Measurements from ENCODE around the gene ITGA3. TPM values are rescaled to one million over a fixed set of nuclear protein-coding genes. Genes with fewer than 3 reads are reported as not detected.

ITGA3 gene
- polyA plus RNA-seq, 1 of the 3 experiments (the other 2 are of a cell fraction), result 766 TPM

- no peak overlapping the region for H2AFZ ChIP-seq (ENCODE audit: low read depth)
- H3K9me3 ChIP-seq, result no peaks in the 10 kb centered on the region
- H3K9ac ChIP-seq, result no peak overlapping the region
- H4K20me1 ChIP-seq (ENCODE audit: insufficient read depth), result peaks cover 77% of the 10 kb centered on the region
- 95% methylated on average over 11 of the region's 11 CpGs for WGBS (ENCODE audit: low lambda C conversion rate)
- no peaks in the 10 kb centered on the region for H3K9me2 ChIP-seq
- no peak for DNase-seq
- POLR2A ChIA-PET, result no interaction called here
- no peak overlapping the region for H3K4me3 ChIP-seq (ENCODE audit: low read depth in 2 of 2, low read length in 1 of 2)
- no peaks in the 10 kb centered on the region for H3K27me3 ChIP-seq (ENCODE audit: insufficient read depth)
- peak overlapping the region in 1 of 2 experiments; percentile 50; a peak in 1 of 4 replicates for H3K27ac ChIP-seq (ENCODE audit: low read depth in 2 of 2, low read length in 1 of 2)
- no peak overlapping the region for H3K4me2 ChIP-seq
- H3K4me1 ChIP-seq (ENCODE audit: control insufficient read depth in 1 of 2, insufficient read depth in 2 of 2, low read depth in 1 of 2, low read length in 1 of 2), result no peaks in the 10 kb centered on the region
- TF ChIP-seq NFIC (IDR thresholded peaks at IDR 0.05; ENCODE audit: borderline replicate concordance) (no peak), EP300 (IDR thresholded peaks at IDR 0.05; ENCODE audit: borderline replicate concordance in 1 of 2, low read depth in 1 of 2, low read length in 1 of 2) (no peak), MEF2A (IDR thresholded peaks at IDR 0.05; ENCODE audit: borderline replicate concordance, low read depth) (no peak), GABPA (IDR thresholded peaks at IDR 0.05; ENCODE audit: low read depth) (no peak), TCF12 (IDR thresholded peaks at IDR 0.05) (no peak), FOXM1 (IDR thresholded peaks at IDR 0.05; ENCODE audit: low read depth) (no peak), ELF1 (IDR thresholded peaks at IDR 0.05) (no peak), USF1 (IDR thresholded peaks at IDR 0.05; ENCODE audit: borderline replicate concordance, low read depth) (no peak), YY1 (IDR thresholded peaks at IDR 0.05; ENCODE audit: low read depth) (no peak), MXI1 (IDR thresholded peaks at IDR 0.05; ENCODE audit: low read depth, low read length) (no peak), IRF3 (IDR thresholded peaks at IDR 0.05; ENCODE audit: low read depth, low read length) (no peak), RXRA (IDR thresholded peaks at IDR 0.05; ENCODE audit: borderline replicate concordance, low read depth) (no peak), NRF1 (IDR thresholded peaks at IDR 0.05; ENCODE audit: low read depth, low read length) (no peak), ZBTB33 (IDR thresholded peaks at IDR 0.05; ENCODE audit: borderline replicate concordance, low read depth) (no peak), TEAD4 (IDR thresholded peaks at IDR 0.05; ENCODE audit: borderline replicate concordance, insufficient read depth) (no peak), MAX (IDR thresholded peaks at IDR 0.05; ENCODE audit: low read depth) (no peak), RCOR1 (IDR thresholded peaks at IDR 0.05; ENCODE audit: low read length) (no peak), SMC3 (IDR thresholded peaks at IDR 0.05; ENCODE audit: low read depth, low read length) (no peak)
- TF ChIP-seq, protein P1, sequence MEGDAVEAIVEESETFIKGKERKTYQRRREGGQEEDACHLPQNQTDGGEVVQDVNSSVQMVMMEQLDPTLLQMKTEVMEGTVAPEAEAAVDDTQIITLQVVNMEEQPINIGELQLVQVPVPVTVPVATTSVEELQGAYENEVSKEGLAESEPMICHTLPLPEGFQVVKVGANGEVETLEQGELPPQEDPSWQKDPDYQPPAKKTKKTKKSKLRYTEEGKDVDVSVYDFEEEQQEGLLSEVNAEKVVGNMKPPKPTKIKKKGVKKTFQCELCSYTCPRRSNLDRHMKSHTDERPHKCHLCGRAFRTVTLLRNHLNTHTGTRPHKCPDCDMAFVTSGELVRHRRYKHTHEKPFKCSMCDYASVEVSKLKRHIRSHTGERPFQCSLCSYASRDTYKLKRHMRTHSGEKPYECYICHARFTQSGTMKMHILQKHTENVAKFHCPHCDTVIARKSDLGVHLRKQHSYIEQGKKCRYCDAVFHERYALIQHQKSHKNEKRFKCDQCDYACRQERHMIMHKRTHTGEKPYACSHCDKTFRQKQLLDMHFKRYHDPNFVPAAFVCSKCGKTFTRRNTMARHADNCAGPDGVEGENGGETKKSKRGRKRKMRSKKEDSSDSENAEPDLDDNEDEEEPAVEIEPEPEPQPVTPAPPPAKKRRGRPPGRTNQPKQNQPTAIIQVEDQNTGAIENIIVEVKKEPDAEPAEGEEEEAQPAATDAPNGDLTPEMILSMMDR (IDR thresholded peaks at IDR 0.05), result no peak
- TF ChIP-seq, protein P2, sequence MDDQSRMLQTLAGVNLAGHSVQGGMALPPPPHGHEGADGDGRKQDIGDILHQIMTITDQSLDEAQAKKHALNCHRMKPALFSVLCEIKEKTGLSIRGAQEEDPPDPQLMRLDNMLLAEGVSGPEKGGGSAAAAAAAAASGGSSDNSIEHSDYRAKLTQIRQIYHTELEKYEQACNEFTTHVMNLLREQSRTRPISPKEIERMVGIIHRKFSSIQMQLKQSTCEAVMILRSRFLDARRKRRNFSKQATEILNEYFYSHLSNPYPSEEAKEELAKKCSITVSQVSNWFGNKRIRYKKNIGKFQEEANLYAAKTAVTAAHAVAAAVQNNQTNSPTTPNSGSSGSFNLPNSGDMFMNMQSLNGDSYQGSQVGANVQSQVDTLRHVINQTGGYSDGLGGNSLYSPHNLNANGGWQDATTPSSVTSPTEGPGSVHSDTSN (IDR thresholded peaks at IDR 0.05), result no peak
- H3K79me2 ChIP-seq (ENCODE audit: insufficient read depth), result peaks cover 58% of the 10 kb centered on the region
- peaks cover 100% of the 10 kb centered on the region for H3F3A ChIP-seq (replicated peaks; ENCODE audit: insufficient read depth)
- H3K36me3 ChIP-seq (replicated peaks in 1 of 2; ENCODE audit: control insufficient read depth in 1 of 2, insufficient read depth in 2 of 2, low read length in 1 of 2), result peaks cover 78 to 97% of the 10 kb centered on the region in 2 experiments
- CTCF ChIA-PET, result interaction anchor here (0.7 to 3.3 kb wide), 9 partner anchors 10 to 82 kb away, joined by 3 to 26 read pairs (median 5); partner anchors contain the start of gene ITGA3
Measured at GRCh38 chr17:50080096-50080480, 24.2 kb downstream of the ITGA3 start.
